ENCODE results near the gene CD33. TPM values are rescaled to one million over a fixed set of nuclear protein-coding genes. Genes with fewer than 3 reads are reported as not detected.

CD33 gene
- total RNA-seq, 1 donor from 2014 or later: not detected

DNA sequence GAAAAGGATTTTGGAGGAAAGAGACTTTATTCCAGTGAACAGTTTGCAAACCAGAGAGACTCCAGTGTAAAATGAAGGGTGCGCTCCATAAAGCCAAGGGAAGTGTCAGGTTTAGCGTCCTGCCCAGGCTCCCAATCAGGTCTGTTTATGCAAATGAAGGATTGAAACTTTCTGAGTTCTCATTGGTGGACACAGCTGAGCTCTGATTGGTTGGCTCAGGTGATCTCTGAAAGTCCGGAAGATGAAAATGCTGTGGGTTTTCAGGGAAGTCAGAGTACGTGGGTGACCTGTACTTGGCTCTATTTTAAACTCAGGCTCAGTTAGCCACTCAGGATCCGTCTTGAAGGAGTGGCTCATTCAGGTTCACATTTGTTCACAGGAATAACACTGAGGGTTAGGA lies 28.7 kb upstream of the CD33 start:
- Mint-ChIP-seq H3K4me3 (ENCODE audit: unreplicated experiment) (no peak overlapping the region), H3K4me1 (ENCODE audit: low read depth, unreplicated experiment) (no peaks in the 10 kb centered on the region)
- TF ChIP-seq, protein P1, sequence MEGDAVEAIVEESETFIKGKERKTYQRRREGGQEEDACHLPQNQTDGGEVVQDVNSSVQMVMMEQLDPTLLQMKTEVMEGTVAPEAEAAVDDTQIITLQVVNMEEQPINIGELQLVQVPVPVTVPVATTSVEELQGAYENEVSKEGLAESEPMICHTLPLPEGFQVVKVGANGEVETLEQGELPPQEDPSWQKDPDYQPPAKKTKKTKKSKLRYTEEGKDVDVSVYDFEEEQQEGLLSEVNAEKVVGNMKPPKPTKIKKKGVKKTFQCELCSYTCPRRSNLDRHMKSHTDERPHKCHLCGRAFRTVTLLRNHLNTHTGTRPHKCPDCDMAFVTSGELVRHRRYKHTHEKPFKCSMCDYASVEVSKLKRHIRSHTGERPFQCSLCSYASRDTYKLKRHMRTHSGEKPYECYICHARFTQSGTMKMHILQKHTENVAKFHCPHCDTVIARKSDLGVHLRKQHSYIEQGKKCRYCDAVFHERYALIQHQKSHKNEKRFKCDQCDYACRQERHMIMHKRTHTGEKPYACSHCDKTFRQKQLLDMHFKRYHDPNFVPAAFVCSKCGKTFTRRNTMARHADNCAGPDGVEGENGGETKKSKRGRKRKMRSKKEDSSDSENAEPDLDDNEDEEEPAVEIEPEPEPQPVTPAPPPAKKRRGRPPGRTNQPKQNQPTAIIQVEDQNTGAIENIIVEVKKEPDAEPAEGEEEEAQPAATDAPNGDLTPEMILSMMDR (IDR thresholded peaks at IDR 0.05; ENCODE audit: partially characterized antibody, unreplicated experiment): no peak

DNA sequence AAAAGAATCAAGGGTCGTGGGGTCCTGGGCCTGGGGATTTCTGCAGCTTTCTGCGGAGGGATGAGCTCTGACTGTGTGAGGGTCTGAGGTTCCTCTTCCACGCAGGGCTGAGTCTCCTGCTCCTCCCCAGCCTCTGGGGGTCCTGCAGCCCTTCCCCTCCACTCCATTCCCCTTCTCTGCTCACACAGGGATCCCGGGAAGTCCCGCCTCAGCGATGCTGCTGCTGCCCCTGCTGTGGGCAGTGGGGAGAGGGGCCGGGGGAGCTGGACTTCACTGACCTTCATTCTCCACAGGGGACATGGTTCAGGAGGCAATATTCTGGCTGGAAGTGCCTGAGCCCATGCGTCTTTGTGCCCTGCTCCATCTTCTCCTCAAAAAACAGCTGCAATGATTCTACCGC lies 26.2 kb upstream of the CD33 start:
- Mint-ChIP-seq H3K27me3 (ENCODE audit: unreplicated experiment) (no peaks in the 10 kb centered on the region), H3K27ac (ENCODE audit: unreplicated experiment) (no peak overlapping the region), H3K9me3 (ENCODE audit: unreplicated experiment) (peaks cover 1% of the 10 kb centered on the region), H3K4me1 (ENCODE audit: low read depth, unreplicated experiment) (no peaks in the 10 kb centered on the region), H3K36me3 (ENCODE audit: unreplicated experiment) (no peaks in the 10 kb centered on the region), H3K4me3 (ENCODE audit: unreplicated experiment) (no peak overlapping the region)
- DNase-seq: no peak
- TF ChIP-seq, protein P1 (IDR thresholded peaks at IDR 0.05; ENCODE audit: partially characterized antibody, unreplicated experiment): no peak

More for the DNA sequence above, 28.7 kb upstream of the CD33 start:
- DNase-seq: no peak
- Mint-ChIP-seq H3K27me3 (ENCODE audit: unreplicated experiment) (no peaks in the 10 kb centered on the region), H3K9me3 (ENCODE audit: unreplicated experiment) (peaks cover 2% of the 10 kb centered on the region), H3K36me3 (ENCODE audit: unreplicated experiment) (no peaks in the 10 kb centered on the region), H3K27ac (ENCODE audit: unreplicated experiment) (no peak overlapping the region)

DNA sequence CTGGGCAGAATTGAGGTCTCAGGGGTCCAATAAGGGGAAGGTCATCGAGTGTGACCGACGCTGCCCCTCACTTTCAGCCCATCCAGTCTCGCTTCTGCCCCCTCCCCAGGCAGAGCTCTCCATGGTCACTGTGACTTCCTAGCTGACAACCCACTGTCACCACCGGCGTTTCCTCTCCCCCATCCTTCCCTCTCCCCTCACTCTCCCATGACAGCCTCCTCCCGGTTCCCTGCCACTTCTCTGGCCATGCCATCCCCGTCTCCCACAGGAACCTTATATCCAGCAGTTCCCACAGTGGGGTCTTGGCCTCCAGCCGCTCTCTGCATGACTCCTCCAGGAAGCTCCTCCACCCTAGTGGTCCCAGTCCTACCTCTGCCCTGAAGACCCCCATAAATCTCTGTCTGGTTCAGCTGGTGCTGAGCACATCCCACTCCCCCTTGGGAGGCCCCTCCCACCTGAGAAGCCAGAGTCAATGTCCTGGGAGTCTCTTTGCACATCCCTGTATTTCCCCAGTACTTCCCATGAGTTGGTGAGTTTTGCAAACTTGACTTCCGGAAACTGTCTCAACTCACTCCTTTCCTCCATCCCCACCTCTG lies 24.7 kb upstream of the CD33 start:
- TF ChIP-seq, protein P1 (IDR thresholded peaks at IDR 0.05; ENCODE audit: partially characterized antibody, unreplicated experiment): no peak
- no peak for DNase-seq
- Mint-ChIP-seq H3K9me3 (ENCODE audit: unreplicated experiment) (peaks cover 1% of the 10 kb centered on the region), H3K4me3 (ENCODE audit: unreplicated experiment) (no peak overlapping the region), H3K36me3 (ENCODE audit: unreplicated experiment) (no peaks in the 10 kb centered on the region), H3K27ac (ENCODE audit: unreplicated experiment) (no peak overlapping the region), H3K27me3 (ENCODE audit: unreplicated experiment) (no peaks in the 10 kb centered on the region), H3K4me1 (ENCODE audit: low read depth, unreplicated experiment) (no peaks in the 10 kb centered on the region)

DNA sequence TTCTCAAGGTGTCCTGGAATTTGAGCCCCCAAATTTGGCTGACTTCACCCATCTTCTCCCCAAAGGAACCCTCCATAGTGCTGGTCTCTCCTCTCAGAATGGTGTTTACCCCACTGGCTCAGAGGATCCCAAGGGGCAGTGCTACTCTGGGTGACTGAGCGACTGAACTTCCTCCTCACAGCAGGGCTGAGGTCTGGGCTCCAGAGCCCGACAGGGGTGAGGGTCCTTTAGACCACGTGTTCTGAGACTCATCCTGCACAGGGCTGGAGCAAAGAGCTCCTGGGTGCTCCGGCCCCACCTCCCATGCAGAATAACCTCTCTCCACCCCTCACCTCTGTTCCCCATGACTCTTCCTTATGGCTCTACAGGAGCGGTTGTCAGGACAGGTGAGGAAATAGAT lies 23.2 kb upstream of the CD33 start:
- H3K4me1 Mint-ChIP-seq (ENCODE audit: low read depth, unreplicated experiment): no peaks in the 10 kb centered on the region
- no peak overlapping the region for H3K27ac Mint-ChIP-seq (ENCODE audit: unreplicated experiment)
- H3K27me3 Mint-ChIP-seq (ENCODE audit: unreplicated experiment): no peaks in the 10 kb centered on the region
- no peaks in the 10 kb centered on the region for H3K36me3 Mint-ChIP-seq (ENCODE audit: unreplicated experiment)
- H3K9me3 Mint-ChIP-seq (ENCODE audit: unreplicated experiment): peaks cover 1% of the 10 kb centered on the region
- DNase-seq: no peak
- H3K4me3 Mint-ChIP-seq (ENCODE audit: unreplicated experiment): no peak overlapping the region
- TF ChIP-seq, protein P1 (IDR thresholded peaks at IDR 0.05; ENCODE audit: partially characterized antibody, unreplicated experiment): no peak

DNA sequence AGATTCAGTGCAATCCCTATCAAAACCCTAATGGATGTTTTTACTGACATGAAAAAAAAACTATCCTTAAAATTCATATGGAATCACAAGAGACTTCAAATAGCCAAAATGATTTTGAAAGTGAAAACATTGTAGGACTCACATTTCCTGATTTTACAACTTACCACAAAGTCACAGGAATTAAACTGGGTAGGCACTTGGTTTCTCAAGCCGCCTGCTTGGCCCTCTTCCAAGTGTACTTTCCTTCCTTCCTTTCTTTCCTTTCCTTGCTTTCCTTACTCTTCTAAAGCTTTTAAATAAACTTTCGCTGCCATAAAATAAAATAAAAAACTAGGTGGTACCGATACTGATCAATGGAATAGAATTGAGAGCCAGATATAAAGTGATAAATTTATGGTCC lies 21.0 kb upstream of the CD33 start:
- TF ChIP-seq, protein P1 (IDR thresholded peaks at IDR 0.05; ENCODE audit: partially characterized antibody, unreplicated experiment): no peak
- Mint-ChIP-seq H3K27ac (ENCODE audit: unreplicated experiment) (no peak overlapping the region), H3K4me1 (ENCODE audit: low read depth, unreplicated experiment) (no peaks in the 10 kb centered on the region), H3K27me3 (ENCODE audit: unreplicated experiment) (peaks cover 3% of the 10 kb centered on the region), H3K4me3 (ENCODE audit: unreplicated experiment) (no peak overlapping the region), H3K9me3 (ENCODE audit: unreplicated experiment) (peaks cover 1% of the 10 kb centered on the region), H3K36me3 (ENCODE audit: unreplicated experiment) (no peaks in the 10 kb centered on the region)
- DNase-seq: no peak

Data from glutamatergic neuron (in vitro differentiated cells).